WERI-Rb-1 (cell line): ENCODE measurements around the gene RABAC1.

Experiments used
- DNase-seq: peaks from one replicate; pipeline ENCODE4 v3.0.0-alpha.2; 2020
- H3K27ac ChIP-seq: fragments of 250-450 bp; sonication (Bioruptor Pico); 2 replicates; pipeline ENCODE4 v1.5.1; 2020; ENCODE audit warnings: mild to moderate bottlenecking, moderate library complexity
- H3K27me3 ChIP-seq: fragments of 250-450 bp; sonication (Bioruptor Pico); 2 replicates; pipeline ENCODE4 v1.5.1; 2021; ENCODE audit warnings: mild to moderate bottlenecking, low read depth, moderate library complexity; ENCODE audit not compliant: insufficient read depth, severe bottlenecking
- H3K36me3 ChIP-seq: fragments of 250-450 bp; sonication (Bioruptor Pico); 2 replicates; pipeline ENCODE4 v1.5.1; 2020; ENCODE audit warnings: mild to moderate bottlenecking, moderate library complexity
- H3K4me3 ChIP-seq: 2 replicates; pipeline ENCODE4 v1.5.1; 2011; ENCODE audit warnings: low read depth, mild to moderate bottlenecking, control low read depth, low read length
- H3K9me3 ChIP-seq: fragments of 250-450 bp; sonication (Bioruptor Pico); 2 replicates; pipeline ENCODE4 v1.5.1; 2021; ENCODE audit warnings: mild to moderate bottlenecking, moderate library complexity; ENCODE audit not compliant: severe bottlenecking
- TF ChIP-seq, protein P1 (sequence below): IDR thresholded peaks from 2 replicates; pipeline ENCODE4 v1.5.1; 2011; ENCODE audit warnings: low read depth, mild to moderate bottlenecking, control low read depth, inconsistent platforms, low read length

Gene RABAC1

DNA sequence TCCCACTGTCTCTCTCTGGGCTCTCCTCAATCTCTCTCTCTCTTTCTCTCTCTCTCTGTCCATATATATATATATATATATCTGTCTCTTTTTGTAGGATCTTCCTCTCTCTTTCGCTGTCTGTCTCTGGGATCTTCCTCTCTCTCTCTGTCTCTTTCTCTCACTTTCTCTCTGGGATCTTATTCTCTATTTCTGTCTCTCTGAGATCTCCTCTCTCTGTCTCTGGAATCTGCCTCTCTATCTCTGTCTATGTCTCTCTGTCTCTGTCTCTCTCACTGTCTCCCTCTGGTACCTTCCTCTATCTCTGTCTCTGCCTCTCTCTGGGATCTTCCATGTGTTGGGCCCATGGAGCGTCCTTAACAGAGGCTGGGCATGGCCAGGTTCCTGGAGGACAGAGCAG is 31.5 kb upstream of the RABAC1 start:
- TF ChIP-seq, protein P1, sequence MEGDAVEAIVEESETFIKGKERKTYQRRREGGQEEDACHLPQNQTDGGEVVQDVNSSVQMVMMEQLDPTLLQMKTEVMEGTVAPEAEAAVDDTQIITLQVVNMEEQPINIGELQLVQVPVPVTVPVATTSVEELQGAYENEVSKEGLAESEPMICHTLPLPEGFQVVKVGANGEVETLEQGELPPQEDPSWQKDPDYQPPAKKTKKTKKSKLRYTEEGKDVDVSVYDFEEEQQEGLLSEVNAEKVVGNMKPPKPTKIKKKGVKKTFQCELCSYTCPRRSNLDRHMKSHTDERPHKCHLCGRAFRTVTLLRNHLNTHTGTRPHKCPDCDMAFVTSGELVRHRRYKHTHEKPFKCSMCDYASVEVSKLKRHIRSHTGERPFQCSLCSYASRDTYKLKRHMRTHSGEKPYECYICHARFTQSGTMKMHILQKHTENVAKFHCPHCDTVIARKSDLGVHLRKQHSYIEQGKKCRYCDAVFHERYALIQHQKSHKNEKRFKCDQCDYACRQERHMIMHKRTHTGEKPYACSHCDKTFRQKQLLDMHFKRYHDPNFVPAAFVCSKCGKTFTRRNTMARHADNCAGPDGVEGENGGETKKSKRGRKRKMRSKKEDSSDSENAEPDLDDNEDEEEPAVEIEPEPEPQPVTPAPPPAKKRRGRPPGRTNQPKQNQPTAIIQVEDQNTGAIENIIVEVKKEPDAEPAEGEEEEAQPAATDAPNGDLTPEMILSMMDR: no peak
- Histone ChIP-seq H3K27me3 (no peaks in the 10 kb centered on the region), H3K36me3 (peaks cover 62% of the 10 kb centered on the region), H3K9me3 (no peaks in the 10 kb centered on the region), H3K27ac (peak overlapping the region; percentile 90), H3K4me3 (peak overlapping the region; percentile 1; the same call in 1 of the 2 replicates)
- DNase-seq: no peak

DNA sequence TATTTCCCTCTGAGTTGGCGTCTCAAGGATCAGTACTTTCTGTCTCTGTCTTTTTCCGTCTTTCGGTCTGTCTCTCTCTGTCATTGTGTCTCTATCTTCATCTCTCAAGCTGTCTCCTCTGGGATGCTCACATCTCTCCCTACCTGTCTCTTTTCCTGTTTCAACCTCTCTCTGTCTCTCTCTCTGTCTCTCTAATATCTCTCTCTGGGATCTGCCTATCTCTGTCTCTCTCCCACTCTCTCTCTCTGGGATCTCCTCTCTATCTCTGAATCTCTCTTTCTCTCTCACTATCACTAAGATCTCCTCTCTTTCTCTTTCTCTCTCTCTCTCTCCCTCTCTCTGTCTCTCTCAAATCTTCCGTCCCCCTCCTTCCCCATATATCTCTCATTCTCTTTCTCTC is 30.9 kb upstream of the RABAC1 start:
- TF ChIP-seq, protein P1: no peak
- Histone ChIP-seq H3K4me3 (no peak overlapping the region), H3K27me3 (no peaks in the 10 kb centered on the region), H3K36me3 (peaks cover 68% of the 10 kb centered on the region), H3K9me3 (no peaks in the 10 kb centered on the region), H3K27ac (peak overlapping the region; percentile 60)
- no peak for DNase-seq

DNA sequence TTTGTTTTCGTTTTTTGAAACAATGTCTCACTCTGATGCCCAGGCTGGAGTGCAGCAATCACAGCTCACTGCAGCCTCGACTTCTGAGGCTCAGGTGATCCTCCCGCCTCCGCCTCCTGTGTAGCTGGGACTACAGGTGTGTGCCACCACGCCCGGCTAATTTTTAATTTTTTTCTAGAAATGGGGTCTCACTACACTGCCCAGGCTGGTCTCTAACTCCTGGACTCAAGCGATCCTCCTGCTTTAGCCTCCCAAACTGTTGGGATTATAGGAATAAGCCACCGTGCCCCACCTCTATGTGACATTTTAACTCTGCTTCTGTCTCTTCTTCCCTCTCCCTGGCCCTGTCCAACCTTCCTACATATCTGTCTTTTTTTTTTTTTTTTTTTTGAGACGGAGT is 29.8 kb upstream of the RABAC1 start:
- Histone ChIP-seq H3K36me3 (peaks cover 78% of the 10 kb centered on the region), H3K27ac (no peak overlapping the region), H3K9me3 (no peaks in the 10 kb centered on the region), H3K4me3 (no peak overlapping the region), H3K27me3 (no peaks in the 10 kb centered on the region)
- no peak for DNase-seq
- TF ChIP-seq, protein P1: no peak

DNA sequence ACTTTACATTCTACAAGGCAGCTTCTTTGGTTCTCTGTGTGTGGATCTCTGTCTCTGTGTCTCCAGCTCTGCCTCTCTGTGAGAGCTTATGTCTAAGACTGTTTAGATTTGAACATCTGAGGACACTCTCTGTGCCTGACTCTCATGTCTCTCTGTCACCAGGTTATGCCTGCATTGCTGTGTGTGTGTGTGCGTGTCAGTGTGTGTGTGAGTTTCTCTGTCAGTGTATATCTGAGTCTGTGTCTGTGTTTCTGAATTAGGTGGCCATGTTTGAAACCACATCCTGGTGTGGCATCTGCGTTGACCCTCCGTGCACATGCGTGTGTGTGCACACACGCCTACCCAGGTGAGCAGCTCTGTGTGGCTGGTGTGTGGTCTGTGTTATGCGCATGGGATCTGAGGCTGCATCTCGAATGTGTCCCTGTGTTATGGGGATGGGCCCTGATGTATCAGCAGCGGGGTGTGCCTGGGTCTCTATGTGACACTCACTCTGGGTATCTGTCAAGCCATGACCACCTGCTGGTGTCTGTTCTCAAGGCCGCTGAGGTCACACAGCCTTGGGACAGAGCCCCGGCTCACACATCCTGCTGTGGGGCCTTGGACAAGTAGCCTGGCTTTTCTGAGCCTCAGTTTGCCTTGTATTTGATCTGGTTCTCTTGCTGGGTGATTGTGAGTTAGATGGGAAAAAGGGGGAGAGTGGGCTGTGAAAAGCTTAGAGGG is 28.2 kb upstream of the RABAC1 start:
- peaks cover 84% of the 10 kb centered on the region for H3K36me3 ChIP-seq
- no peaks in the 10 kb centered on the region for H3K9me3 ChIP-seq
- H3K27me3 ChIP-seq: no peaks in the 10 kb centered on the region
- no peak overlapping the region for H3K27ac ChIP-seq
- DNase-seq: no peak
- H3K4me3 ChIP-seq: no peak overlapping the region
- TF ChIP-seq, protein P1: no peak

DNA sequence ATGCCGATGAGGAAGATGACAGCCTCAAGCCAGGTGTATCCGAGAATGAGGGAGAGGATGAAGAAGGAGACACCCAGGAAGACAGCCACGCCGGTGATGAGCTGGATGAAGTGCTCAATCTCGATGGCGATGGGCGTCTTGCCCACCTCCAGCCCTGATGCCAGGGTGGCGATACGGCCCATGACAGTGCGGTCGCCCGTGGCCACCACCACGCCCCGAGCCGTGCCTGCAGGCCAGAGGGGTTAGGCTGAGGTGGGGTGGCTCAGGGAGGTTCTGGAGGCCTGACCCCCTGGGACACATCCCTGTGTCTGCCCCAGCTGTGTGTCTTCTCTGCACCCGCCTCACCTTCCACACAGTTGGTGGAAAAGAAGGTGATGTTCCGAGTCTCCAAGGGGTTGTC is 25.8 kb upstream of the RABAC1 start:
- Histone ChIP-seq H3K4me3 (no peak overlapping the region), H3K27me3 (no peaks in the 10 kb centered on the region), H3K9me3 (no peaks in the 10 kb centered on the region), H3K36me3 (peaks cover 97% of the 10 kb centered on the region), H3K27ac (no peak overlapping the region)
- TF ChIP-seq, protein P1: no peak
- no peak for DNase-seq

DNA sequence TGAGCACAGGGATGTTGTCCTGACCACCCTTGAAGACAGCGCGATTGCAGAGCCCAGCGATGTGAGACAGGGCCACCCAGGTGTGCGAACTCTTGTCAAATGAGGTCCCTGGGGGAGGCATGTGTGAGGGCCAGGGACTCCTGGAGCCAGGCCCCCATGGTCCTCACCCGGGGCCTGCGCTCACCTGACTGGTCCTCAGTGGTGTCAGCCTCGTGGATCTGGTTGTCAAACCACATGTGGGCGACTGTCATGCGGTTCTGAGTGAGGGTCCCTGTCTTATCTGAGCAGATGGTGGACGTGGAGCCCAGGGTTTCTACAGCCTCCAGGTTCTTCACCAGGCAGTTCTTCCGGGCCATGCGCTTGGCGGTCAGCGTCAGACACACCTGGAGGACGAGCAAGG is 22.6 kb upstream of the RABAC1 start:
- TF ChIP-seq, protein P1: no peak
- no peaks in the 10 kb centered on the region for H3K9me3 ChIP-seq
- no peaks in the 10 kb centered on the region for H3K27me3 ChIP-seq
- H3K36me3 ChIP-seq: peaks cover 97% of the 10 kb centered on the region
- no peak overlapping the region for H3K27ac ChIP-seq
- H3K4me3 ChIP-seq: no peak overlapping the region
- no peak for DNase-seq
